ENCODE results near the gene CXCL14. TPM values are rescaled to one million over a fixed set of nuclear protein-coding genes. Genes with fewer than 3 reads are reported as not detected.
A peak's percentile ranks its signal among the peaks of the same experiment; 100 is the strongest.

The CXCL14 gene
- total and polyA plus RNA-seq, 7 donors: 2.6 to 28.9 (median 21.4) TPM

DNA sequence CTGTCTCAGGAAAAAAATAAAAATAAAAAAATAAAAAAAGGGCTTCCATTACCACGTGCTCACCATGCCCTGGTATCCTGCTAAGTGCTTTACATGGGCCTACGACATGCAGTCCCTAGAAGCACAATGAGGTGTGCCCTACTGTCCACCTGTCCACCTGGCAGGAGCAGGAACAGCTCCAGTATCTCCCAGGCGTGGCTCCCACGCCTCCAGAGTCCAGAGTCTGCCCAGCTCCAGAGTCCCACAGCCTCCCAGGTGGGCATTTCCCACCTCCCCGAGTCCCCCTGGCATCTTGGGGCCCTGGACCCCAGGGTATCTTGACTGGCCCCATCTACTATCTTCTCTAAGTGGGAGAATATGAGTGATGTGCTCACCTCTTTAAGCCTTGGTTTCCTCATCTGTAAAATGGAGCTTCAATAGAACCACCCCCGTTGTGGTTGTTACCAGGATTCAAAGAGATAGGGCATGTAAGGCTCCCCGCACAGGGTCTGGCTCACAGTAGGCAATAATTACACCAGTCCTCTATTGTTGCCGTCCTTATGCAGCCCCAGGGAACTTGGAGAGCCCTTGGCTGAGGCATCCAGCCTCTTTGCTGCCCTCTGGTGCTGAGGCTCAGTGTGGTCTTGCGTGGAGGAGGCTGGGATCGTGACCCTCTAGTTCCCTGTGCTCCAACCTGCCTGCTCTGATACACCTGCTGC, 8.9 kb downstream of the CXCL14 start:
- intact Hi-C loops (cut with DNase I): loop anchor here in 1 of 2 donors (10.0 kb wide), 1 partner anchor 155 kb away; no protein-coding TSS in a partner anchor
- TF ChIP-seq, protein P1, sequence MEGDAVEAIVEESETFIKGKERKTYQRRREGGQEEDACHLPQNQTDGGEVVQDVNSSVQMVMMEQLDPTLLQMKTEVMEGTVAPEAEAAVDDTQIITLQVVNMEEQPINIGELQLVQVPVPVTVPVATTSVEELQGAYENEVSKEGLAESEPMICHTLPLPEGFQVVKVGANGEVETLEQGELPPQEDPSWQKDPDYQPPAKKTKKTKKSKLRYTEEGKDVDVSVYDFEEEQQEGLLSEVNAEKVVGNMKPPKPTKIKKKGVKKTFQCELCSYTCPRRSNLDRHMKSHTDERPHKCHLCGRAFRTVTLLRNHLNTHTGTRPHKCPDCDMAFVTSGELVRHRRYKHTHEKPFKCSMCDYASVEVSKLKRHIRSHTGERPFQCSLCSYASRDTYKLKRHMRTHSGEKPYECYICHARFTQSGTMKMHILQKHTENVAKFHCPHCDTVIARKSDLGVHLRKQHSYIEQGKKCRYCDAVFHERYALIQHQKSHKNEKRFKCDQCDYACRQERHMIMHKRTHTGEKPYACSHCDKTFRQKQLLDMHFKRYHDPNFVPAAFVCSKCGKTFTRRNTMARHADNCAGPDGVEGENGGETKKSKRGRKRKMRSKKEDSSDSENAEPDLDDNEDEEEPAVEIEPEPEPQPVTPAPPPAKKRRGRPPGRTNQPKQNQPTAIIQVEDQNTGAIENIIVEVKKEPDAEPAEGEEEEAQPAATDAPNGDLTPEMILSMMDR (IDR thresholded peaks at IDR 0.05): peak; percentile 21
- H3K9me3 ChIP-seq: no peaks in the 10 kb centered on the region
- peak in 1 of 2 donors; percentile 62 for DNase-seq
- H3K36me3 ChIP-seq (ENCODE audit: insufficient read depth in 1 of 2, low read depth in 1 of 2): no peaks in the 10 kb centered on the region
- 60 to 63% (median 62%) methylated on average over 10 of the region's 10 CpGs for WGBS, 3 donors
- H3K4me3 ChIP-seq: no peak overlapping the region
- H3K27me3 ChIP-seq (ENCODE audit: insufficient read depth in 3 of 3, low read length in 2 of 3): peaks cover 0 to 2% (median 0%) of the 10 kb centered on the region in 3 donors
- ATAC-seq: peak in 3 of 4 donors; percentile 31 to 56 (median 49)
- no peak overlapping the region for H3K27ac ChIP-seq
- no peaks in the 10 kb centered on the region for H3K4me1 ChIP-seq

DNA sequence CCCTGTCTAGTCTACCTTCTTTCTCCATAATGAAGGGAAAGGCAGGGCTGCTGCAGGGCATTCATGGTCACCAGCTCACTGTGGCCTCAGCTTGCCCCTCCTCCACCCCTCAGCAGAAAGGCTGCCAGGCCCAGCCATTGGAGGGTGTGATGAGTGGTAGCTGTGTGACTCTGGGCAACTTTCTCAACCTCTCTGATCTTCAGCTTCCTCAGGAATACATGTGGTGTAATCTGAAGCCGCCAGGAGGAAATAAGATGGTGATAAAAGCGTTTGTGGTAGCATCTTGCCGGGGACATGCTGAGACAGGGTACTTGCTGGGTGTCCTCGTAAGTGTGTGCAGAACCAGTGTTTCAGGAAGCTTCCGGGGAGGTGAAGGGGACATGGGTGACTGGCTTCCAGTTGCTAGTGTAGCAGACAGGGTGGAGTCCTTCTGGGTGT, 9.8 kb downstream of the CXCL14 start:
- H3K27me3 ChIP-seq (ENCODE audit: insufficient read depth in 3 of 3, low read length in 2 of 3): peaks cover 0 to 2% (median 0%) of the 10 kb centered on the region in 3 donors
- DNase-seq (no peak), ATAC-seq (no peak)
- WGBS, 3 donors: 88 to 93% (median 90%) methylated on average over 5 of the region's 5 CpGs
- H3K27ac ChIP-seq: no peak overlapping the region
- TF ChIP-seq, protein P1 (IDR thresholded peaks at IDR 0.05): no peak
- no peak overlapping the region for H3K4me3 ChIP-seq
- H3K9me3 ChIP-seq: no peaks in the 10 kb centered on the region
- H3K4me1 ChIP-seq: no peaks in the 10 kb centered on the region
- H3K36me3 ChIP-seq (ENCODE audit: insufficient read depth in 1 of 2, low read depth in 1 of 2): no peaks in the 10 kb centered on the region
- intact Hi-C loops (cut with DNase I): loop anchor here in 1 of 2 donors (10.0 kb wide), 1 partner anchor 156 kb away; no protein-coding TSS in a partner anchor

DNA sequence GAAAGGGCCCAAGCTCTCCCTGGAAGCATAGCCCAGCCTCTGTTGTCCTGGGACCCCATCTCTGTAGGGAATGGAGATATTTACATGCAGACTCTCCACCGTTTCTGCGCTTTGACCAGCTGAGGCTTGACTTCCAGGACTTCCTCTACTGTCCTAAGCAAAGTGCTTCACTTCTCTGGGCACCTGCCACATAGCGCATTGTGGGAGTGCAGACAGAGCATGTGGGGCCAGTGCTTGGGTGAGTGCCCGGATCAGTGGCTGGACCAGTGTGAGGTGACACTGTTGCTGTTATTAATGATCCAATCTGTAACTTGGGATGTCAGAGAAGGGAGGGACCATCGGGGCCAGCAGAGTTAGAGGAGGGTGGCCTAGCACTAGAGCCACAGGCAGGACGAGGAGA, 10.5 kb downstream of the CXCL14 start:
- intact Hi-C loops (cut with DNase I): loop anchor here in 1 of 2 donors (10.0 kb wide), 1 partner anchor 157 kb away; no protein-coding TSS in a partner anchor
- Histone ChIP-seq H3K4me1 (no peaks in the 10 kb centered on the region), H3K36me3 (ENCODE audit: insufficient read depth in 1 of 2, low read depth in 1 of 2) (no peaks in the 10 kb centered on the region), H3K27ac (no peak overlapping the region), H3K4me3 (no peak overlapping the region), H3K9me3 (no peaks in the 10 kb centered on the region), H3K27me3 (ENCODE audit: insufficient read depth in 3 of 3, low read length in 2 of 3) (peaks cover 0 to 2% (median 0%) of the 10 kb centered on the region in 3 donors)
- TF ChIP-seq, protein P1 (IDR thresholded peaks at IDR 0.05): no peak
- ATAC-seq: no peak
- WGBS, 3 donors: 66 to 82% (median 67%) methylated on average over 5 to 6 of the region's 6 CpGs
- no peak for DNase-seq

DNA sequence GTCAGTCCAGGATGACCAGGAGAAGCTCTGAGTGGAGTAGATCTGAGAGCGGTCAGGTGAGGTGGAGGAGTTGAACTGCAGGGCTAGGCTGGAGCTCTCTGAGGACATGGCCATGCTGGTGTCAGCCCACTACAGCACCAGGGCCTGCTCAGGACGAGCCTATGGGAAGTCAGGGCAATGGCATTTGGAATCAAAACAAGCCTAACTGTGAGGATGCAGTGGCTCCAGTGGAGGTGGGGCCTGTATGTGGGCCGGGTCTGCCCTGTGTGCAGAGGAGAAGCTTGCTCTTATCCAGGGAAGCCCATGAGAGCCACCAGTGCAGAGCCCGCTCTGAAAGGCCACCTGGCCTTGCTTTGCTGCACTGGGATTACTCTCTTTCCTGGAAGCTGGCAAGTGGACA, 11.1 kb downstream of the CXCL14 start:
- TF ChIP-seq, protein P1 (IDR thresholded peaks at IDR 0.05): no peak
- Histone ChIP-seq H3K4me1 (no peaks in the 10 kb centered on the region), H3K27ac (no peak overlapping the region), H3K36me3 (ENCODE audit: insufficient read depth in 1 of 2, low read depth in 1 of 2) (no peaks in the 10 kb centered on the region), H3K27me3 (ENCODE audit: insufficient read depth in 3 of 3, low read length in 2 of 3) (peaks cover 0 to 2% (median 0%) of the 10 kb centered on the region in 3 donors), H3K9me3 (no peaks in the 10 kb centered on the region), H3K4me3 (no peak overlapping the region)
- intact Hi-C loops (cut with DNase I): loop anchor here in 1 of 2 donors (10.0 kb wide), 1 partner anchor 157 kb away; no protein-coding TSS in a partner anchor
- ATAC-seq: no peak
- 77 to 85% (median 82%) methylated on average over 4 of the region's 4 CpGs for WGBS, 3 donors
- DNase-seq: no peak
